ENCODE results near the gene SPTBN1.

DNA sequence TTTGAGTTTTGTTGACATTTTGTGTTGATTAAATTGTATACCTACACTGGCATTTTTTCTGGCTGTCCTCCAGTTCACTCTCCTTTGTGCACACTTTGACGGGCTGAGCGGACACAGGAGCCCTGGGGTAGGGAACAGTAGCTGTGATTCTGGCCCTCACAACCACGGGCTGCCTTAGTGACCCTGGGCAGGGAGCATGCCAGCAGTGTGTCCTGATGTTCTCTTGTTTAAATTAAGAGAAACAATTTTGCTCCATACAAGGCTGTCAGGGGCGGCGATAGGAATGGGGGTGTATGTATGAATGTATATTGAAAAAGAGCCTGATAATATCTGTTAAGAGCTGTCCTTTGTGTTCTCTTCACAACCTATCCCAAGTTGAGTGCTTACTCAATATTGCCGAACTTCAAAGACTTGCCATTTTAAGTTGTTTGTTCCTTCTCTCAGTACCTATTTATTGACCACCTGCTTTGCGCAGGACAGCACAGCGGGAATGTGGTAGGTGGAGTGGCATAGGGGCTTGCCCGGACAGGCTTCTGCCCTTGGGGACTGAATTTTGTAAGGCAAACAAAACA is 163.6 kb downstream of the SPTBN1 start:
- TF ChIP-seq, protein P1, sequence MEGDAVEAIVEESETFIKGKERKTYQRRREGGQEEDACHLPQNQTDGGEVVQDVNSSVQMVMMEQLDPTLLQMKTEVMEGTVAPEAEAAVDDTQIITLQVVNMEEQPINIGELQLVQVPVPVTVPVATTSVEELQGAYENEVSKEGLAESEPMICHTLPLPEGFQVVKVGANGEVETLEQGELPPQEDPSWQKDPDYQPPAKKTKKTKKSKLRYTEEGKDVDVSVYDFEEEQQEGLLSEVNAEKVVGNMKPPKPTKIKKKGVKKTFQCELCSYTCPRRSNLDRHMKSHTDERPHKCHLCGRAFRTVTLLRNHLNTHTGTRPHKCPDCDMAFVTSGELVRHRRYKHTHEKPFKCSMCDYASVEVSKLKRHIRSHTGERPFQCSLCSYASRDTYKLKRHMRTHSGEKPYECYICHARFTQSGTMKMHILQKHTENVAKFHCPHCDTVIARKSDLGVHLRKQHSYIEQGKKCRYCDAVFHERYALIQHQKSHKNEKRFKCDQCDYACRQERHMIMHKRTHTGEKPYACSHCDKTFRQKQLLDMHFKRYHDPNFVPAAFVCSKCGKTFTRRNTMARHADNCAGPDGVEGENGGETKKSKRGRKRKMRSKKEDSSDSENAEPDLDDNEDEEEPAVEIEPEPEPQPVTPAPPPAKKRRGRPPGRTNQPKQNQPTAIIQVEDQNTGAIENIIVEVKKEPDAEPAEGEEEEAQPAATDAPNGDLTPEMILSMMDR (IDR thresholded peaks at IDR 0.05; ENCODE audit: poor library complexity), result no peak
- TF ChIP-seq EZH2 (IDR thresholded peaks at IDR 0.05; ENCODE audit: borderline replicate concordance), result no peak
- TF ChIP-seq EZH2phosphoT487 (IDR thresholded peaks at IDR 0.05; ENCODE audit: low read depth, severe bottlenecking, unreplicated experiment), result no peak
